HepG2 (cell line): ENCODE data around the gene CEP83. TPM values are rescaled to one million over a fixed set of nuclear protein-coding genes. Genes with fewer than 3 reads are reported as not detected.

ENCODE experiments used
- ATAC-seq: fragments of 200-7000 bp; cut with Tn5 transposase; 3 replicates; pipeline ENCODE4 v1.9.1; 2020; ENCODE audit warnings: mild to moderate bottlenecking, moderate library complexity
- BruUV-seq: library from RNA; stranded (reverse); fragments of 400-500 nt; replicated peaks from 2 replicates; lab custom pipeline; 2021; lab: Mats Ljungman, UMichigan
- CTCF ChIA-PET: fragments of 300-600 bp; formaldehyde crosslinking; extraction: SDS; loops from one replicate; lab custom pipeline; 2021; ENCODE audit warnings: low total read pairs, inconsistent platforms, low intra/inter-chr PET ratio; lab: Yijun Ruan, JAX
- POLR2A ChIA-PET: fragments of 350-600 bp; sonication (Branson Sonifier 250); formaldehyde crosslinking; loops from one replicate; lab custom pipeline; 2020; ENCODE audit warnings: antibody characterized with exemption, inconsistent platforms; lab: Yijun Ruan, JAX
- DNase-seq: peaks from one replicate; pipeline ENCODE4 v3.0.0-alpha.2; 2015; ENCODE audit warnings: low spot score
- FAIRE-seq: peaks from 3 replicates; lab custom pipeline; 2011; peaks lifted over from hg19 to GRCh38; lab: Jason Lieb, UNC
- H2AFZ ChIP-seq: one replicate; pipeline ENCODE4 v1.6.1; 2011; ENCODE audit warnings: low read length, inconsistent platforms
- H3K27ac ChIP-seq: fragments of 300-600 bp; 3 replicates; pipeline ENCODE4 v1.8.0; 2011; ENCODE audit warnings: mixed run types, mild to moderate bottlenecking, mixed read lengths, low read length, inconsistent platforms; ENCODE audit not compliant: insufficient read depth; ENCODE audit errors: extremely low read length
- H3K27me3 ChIP-seq, 2 experiments: fragments of 200-600 bp in 1 of 2; 2 replicates in 1 of 2; 3 replicates in 1 of 2; pipeline versions ENCODE4 v1.6.0 to v1.8.0; 2011; ENCODE audit warnings: low read length in 2 of 2, mild to moderate bottlenecking in 2 of 2, moderate library complexity in 2 of 2, inconsistent platforms in 1 of 2; ENCODE audit not compliant: insufficient read depth in 2 of 2, control insufficient read depth in 1 of 2
- H3K36me3 ChIP-seq, 2 experiments: fragments of 200-600 bp in 1 of 2; replicated peaks in 1 of 2; 2 replicates in 1 of 2; 3 replicates in 1 of 2; pipeline versions ENCODE4 v1.5.1 to v1.8.0; 2011; ENCODE audit warnings: low read length in 2 of 2, inconsistent platforms in 1 of 2; ENCODE audit not compliant: insufficient read depth in 2 of 2, control insufficient read depth in 1 of 2
- H3K4me1 ChIP-seq: 2 replicates; pipeline ENCODE4 v1.5.1; 2012; ENCODE audit warnings: low read length, inconsistent platforms; ENCODE audit not compliant: insufficient read depth
- H3K4me2 ChIP-seq: 2 replicates; pipeline ENCODE4 v1.6.0; 2011; ENCODE audit warnings: low read depth, low read length, inconsistent platforms
- H3K4me3 ChIP-seq, 3 experiments: fragments of 200-600 bp in 1 of 3; sonication (generic), shearing (Covaris generic) in 1 of 3; replicated peaks in 1 of 3; 2 replicates each; pipeline ENCODE4 v1.5.1; 2011 to 2016; ENCODE audit warnings: low read length in 3 of 3, inconsistent platforms in 2 of 3, low read depth in 2 of 3, mild to moderate bottlenecking in 2 of 3, control low read depth in 1 of 3, mixed read lengths in 1 of 3; ENCODE audit not compliant: insufficient read depth in 1 of 3
- H3K79me2 ChIP-seq: one replicate; pipeline ENCODE4 v1.6.1; 2011; ENCODE audit warnings: low read length, inconsistent platforms; ENCODE audit not compliant: insufficient read depth
- H3K9ac ChIP-seq: 2 replicates; pipeline ENCODE4 v1.6.0; 2011; ENCODE audit warnings: mild to moderate bottlenecking, low read depth, low read length, inconsistent platforms; ENCODE audit not compliant: insufficient read depth
- H3K9me3 ChIP-seq: 2 replicates; pipeline ENCODE4 v1.5.1; 2012; ENCODE audit warnings: mild to moderate bottlenecking, low read length
- H4K20me1 ChIP-seq: 2 replicates; pipeline ENCODE4 v1.6.0; 2011; ENCODE audit warnings: inconsistent platforms, mild to moderate bottlenecking, low read length, moderate library complexity; ENCODE audit not compliant: insufficient read depth
- AGO1 ChIP-seq: fragments of 200-400 bp; formaldehyde crosslinking; IDR thresholded peaks from 2 replicates; pipeline ENCODE4 v1.6.1; 2017; ENCODE audit warnings: mild to moderate bottlenecking, low read depth, low read length, moderate library complexity; ENCODE audit not compliant: poor library complexity, severe bottlenecking
- EZH2 ChIP-seq: conservative IDR thresholded peaks from 2 replicates; pipeline ENCODE4 v1.6.1; 2012; ENCODE audit warnings: mild to moderate bottlenecking, low read depth, low read length, moderate library complexity
- NAIF1 ChIP-seq: sonication (generic); formaldehyde crosslinking; IDR thresholded peaks from 2 replicates; pipeline ENCODE4 v1.5.0; 2020; ENCODE audit warnings: mild to moderate bottlenecking, missing genetic modification reagents, borderline replicate concordance
- PHF20 ChIP-seq: sonication (generic); formaldehyde crosslinking; IDR thresholded peaks from 2 replicates; pipeline ENCODE4 v1.5.0; 2020; ENCODE audit warnings: mild to moderate bottlenecking, missing genetic modification reagents
- THAP11 ChIP-seq: IDR thresholded peaks from 2 replicates; pipeline ENCODE4 v1.6.1; 2016; ENCODE audit warnings: missing biosample characterization, missing genetic modification reagents
- ZSCAN30 ChIP-seq: sonication (generic); formaldehyde crosslinking; IDR thresholded peaks from 2 replicates; pipeline ENCODE4 v1.5.0; 2020; ENCODE audit warnings: mild to moderate bottlenecking, missing genetic modification reagents
- WGBS: methylation state at CpG from one replicate; pipeline ENCODE4 v1.1.6; 2017; ENCODE audit warnings: low lambda C conversion rate; 5-methylcytosine and 5-hydroxymethylcytosine counted together
- in situ Hi-C: cut with HindIII; loops from 2 replicates; pipeline ENCODE4 v1.10.0; 2017; ENCODE audit warnings: low pct_unique_long_range_greater_than_20kb; ENCODE audit not compliant: extremely low pct_ligation_motif_present
- intact Hi-C: fragments of 100-400 bp; cut with micrococcal nuclease; formaldehyde crosslinking; loops from one replicate; pipeline ENCODE4 v1.10.0; 2022; ENCODE audit not compliant: unreplicated experiment
- polyA plus RNA-seq, 8 experiments: library from polyadenylated mRNA; depleted of rRNA in 3 of 8; stranded (reverse) in 7 of 8; unstranded in 1 of 8; fragments of >200 nt; fragmentation: Illumina TruSeq in 4 of 8; extraction: Trizol in 4 of 8; gene quantifications; 2 replicates each; pipeline versions ENCODE4 v1.2.1 to v1.2.3, GENCODE V29; 2011 to 2016; ENCODE audit warnings: low read depth in 4 of 8, missing spikeins in 1 of 8, mixed read lengths in 1 of 8; ENCODE audit not compliant: insufficient read depth in 1 of 8
- total RNA-seq, 5 experiments: library from RNA; depleted of rRNA; stranded (reverse); fragments of >200 nt; fragmentation: Illumina TruSeq; extraction: Trizol; gene quantifications; 2 replicates each; pipeline ENCODE4 v1.2.3, GENCODE V29; 2016; ENCODE audit warnings: low read depth in 1 of 5
- TF ChIP-seq, protein P1 (sequence below): sonication (generic); formaldehyde crosslinking; IDR thresholded peaks from 2 replicates; pipeline ENCODE4 v1.4.0; 2020; ENCODE audit warnings: mild to moderate bottlenecking, missing genetic modification reagents, borderline replicate concordance
- TF ChIP-seq, protein P2 (sequence below): sonication (generic); formaldehyde crosslinking; conservative IDR thresholded peaks from 2 replicates; pipeline ENCODE4 v1.4.0; 2020; ENCODE audit warnings: mild to moderate bottlenecking, missing genetic modification reagents, moderate library complexity
- TF ChIP-seq, protein P3 (sequence below): sonication (generic); formaldehyde crosslinking; IDR thresholded peaks from 2 replicates; pipeline ENCODE4 v1.5.0; 2020; ENCODE audit warnings: missing genetic modification reagents
- TF ChIP-seq, protein P4 (sequence below): sonication (generic); formaldehyde crosslinking; IDR thresholded peaks from 2 replicates; pipeline ENCODE4 v1.4.0; 2020; ENCODE audit warnings: mild to moderate bottlenecking, missing genetic modification reagents
- TF ChIP-seq, protein P5 (sequence below): sonication (generic); formaldehyde crosslinking; IDR thresholded peaks from 2 replicates; pipeline ENCODE4 v1.4.0; 2020; ENCODE audit warnings: missing genetic modification reagents, mild to moderate bottlenecking, borderline replicate concordance

Gene CEP83
- total and polyA plus RNA-seq, 2 of the 13 experiments (the other 11 are each of a cell fraction or from before 2014, with no cell fraction given), result 6.2 to 19.2 TPM

DNA sequence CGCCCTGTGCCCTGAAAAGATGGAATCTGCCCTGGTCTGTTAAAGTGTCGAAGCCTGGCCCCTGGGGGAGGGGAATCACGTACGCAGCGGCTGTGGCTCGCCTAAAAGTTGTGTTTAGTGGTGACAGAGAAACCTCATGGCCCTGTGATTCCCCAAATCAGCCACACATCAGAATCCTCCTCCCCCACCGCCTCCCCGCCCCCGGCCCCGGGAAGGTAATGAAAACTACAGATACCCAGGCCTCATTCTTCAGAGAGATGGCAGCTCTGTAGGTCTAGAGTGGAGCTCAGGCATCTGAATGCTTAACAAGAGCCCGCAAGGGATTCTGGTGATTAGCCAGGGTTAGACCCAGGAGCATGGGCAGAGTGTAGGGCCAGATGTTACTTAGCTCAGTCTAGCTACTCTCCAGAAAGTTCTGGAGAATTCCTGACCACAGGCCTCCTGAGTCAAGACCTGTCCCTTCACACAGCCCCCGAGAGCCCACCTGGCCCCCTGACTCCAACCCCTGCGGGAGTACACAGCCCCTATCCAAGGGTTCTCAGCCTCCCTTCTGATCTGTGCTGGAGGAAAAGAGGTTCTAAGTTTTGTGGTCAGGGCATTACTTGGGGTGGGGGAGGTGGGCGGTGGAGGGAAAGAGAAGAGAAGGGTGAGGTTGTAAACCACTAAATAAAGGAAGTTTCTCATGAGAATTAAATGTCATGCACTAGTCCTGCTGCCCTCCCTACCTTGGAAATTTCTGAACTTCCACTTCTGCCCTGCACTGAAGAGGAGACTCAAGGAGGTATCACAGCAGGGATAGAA is 196.5 kb downstream of the CEP83 start:
- no peak for DNase-seq
- FAIRE-seq, result no peak
- Histone ChIP-seq H3K36me3 (peaks cover 6 to 22% of the 10 kb centered on the region in 2 experiments; a peak in 4 of 5 replicates), H3K9ac (no peak overlapping the region), H3K4me1 (no peaks in the 10 kb centered on the region), H3K27ac (no peak overlapping the region), H4K20me1 (no peaks in the 10 kb centered on the region), H3K4me3 (no peak overlapping the region), H3K27me3 (no peaks in the 10 kb centered on the region), H3K9me3 (no peaks in the 10 kb centered on the region), H3K79me2 (no peaks in the 10 kb centered on the region), H2AFZ (no peak overlapping the region), H3K4me2 (no peak overlapping the region)
- WGBS, result 92% methylated on average over 11 of the region's 14 CpGs
- intact Hi-C loops, result no loop called here
- POLR2A ChIA-PET, result no interaction called here
- BruUV-seq, result no TSS peak
- TF ChIP-seq ZSCAN30 (CRISPR knock-in tag), result no peak
- TF ChIP-seq AGO1, result no peak
- TF ChIP-seq, protein P1, sequence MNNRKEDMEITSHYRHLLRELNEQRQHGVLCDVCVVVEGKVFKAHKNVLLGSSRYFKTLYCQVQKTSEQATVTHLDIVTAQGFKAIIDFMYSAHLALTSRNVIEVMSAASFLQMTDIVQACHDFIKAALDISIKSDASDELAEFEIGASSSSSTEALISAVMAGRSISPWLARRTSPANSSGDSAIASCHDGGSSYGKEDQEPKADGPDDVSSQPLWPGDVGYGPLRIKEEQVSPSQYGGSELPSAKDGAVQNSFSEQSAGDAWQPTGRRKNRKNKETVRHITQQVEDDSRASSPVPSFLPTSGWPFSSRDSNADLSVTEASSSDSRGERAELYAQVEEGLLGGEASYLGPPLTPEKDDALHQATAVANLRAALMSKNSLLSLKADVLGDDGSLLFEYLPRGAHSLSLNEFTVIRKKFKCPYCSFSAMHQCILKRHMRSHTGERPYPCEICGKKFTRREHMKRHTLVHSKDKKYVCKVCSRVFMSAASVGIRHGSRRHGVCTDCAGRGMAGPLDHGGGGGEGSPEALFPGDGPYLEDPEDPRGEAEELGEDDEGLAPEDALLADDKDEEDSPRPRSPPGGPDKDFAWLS (CRISPR knock-in tag), result no peak
- TF ChIP-seq, protein P2, sequence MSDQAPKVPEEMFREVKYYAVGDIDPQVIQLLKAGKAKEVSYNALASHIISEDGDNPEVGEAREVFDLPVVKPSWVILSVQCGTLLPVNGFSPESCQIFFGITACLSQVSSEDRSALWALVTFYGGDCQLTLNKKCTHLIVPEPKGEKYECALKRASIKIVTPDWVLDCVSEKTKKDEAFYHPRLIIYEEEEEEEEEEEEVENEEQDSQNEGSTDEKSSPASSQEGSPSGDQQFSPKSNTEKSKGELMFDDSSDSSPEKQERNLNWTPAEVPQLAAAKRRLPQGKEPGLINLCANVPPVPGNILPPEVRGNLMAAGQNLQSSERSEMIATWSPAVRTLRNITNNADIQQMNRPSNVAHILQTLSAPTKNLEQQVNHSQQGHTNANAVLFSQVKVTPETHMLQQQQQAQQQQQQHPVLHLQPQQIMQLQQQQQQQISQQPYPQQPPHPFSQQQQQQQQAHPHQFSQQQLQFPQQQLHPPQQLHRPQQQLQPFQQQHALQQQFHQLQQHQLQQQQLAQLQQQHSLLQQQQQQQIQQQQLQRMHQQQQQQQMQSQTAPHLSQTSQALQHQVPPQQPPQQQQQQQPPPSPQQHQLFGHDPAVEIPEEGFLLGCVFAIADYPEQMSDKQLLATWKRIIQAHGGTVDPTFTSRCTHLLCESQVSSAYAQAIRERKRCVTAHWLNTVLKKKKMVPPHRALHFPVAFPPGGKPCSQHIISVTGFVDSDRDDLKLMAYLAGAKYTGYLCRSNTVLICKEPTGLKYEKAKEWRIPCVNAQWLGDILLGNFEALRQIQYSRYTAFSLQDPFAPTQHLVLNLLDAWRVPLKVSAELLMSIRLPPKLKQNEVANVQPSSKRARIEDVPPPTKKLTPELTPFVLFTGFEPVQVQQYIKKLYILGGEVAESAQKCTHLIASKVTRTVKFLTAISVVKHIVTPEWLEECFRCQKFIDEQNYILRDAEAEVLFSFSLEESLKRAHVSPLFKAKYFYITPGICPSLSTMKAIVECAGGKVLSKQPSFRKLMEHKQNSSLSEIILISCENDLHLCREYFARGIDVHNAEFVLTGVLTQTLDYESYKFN, result no peak
- TF ChIP-seq EZH2, result no peak
- TF ChIP-seq PHF20, result no peak
- TF ChIP-seq, protein P3, sequence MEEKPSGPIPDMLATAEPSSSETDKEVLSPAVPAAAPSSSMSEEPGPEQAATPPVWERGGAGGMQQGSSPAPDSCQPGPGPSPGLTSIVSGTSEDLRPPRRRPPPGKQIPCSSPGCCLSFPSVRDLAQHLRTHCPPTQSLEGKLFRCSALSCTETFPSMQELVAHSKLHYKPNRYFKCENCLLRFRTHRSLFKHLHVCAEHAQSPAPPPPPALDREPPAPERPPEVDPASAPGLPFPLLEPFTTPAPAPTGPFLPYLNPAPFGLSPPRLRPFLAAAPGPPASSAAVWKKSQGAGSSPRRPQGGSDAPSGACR (CRISPR knock-in tag), result no peak
- TF ChIP-seq THAP11 (CRISPR knock-in tag), result no peak
- no peak for TF ChIP-seq NAIF1
- TF ChIP-seq, protein P4, sequence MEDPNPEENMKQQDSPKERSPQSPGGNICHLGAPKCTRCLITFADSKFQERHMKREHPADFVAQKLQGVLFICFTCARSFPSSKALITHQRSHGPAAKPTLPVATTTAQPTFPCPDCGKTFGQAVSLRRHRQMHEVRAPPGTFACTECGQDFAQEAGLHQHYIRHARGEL (CRISPR knock-in tag), result no peak
- TF ChIP-seq, protein P5, sequence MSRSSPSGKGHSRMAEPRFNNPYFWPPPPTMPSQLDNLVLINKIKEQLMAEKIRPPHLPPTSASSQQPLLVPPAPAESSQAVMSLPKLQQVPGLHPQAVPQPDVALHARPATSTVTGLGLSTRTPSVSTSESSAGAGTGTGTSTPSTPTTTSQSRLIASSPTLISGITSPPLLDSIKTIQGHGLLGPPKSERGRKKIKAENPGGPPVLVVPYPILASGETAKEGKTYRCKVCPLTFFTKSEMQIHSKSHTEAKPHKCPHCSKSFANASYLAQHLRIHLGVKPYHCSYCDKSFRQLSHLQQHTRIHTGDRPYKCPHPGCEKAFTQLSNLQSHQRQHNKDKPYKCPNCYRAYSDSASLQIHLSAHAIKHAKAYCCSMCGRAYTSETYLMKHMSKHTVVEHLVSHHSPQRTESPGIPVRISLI, result no peak
- in situ Hi-C loops, result no loop called here
- no peak for ATAC-seq
- CTCF ChIA-PET, result no interaction called here
